ENCODE results near the gene DHRS7B. TPM values are rescaled to one million over a fixed set of nuclear protein-coding genes. Genes with fewer than 3 reads are reported as not detected.

The DHRS7B gene
- total RNA-seq (2016; rRNA removed; fragmentation: Illumina TruSeq; extraction: Trizol) (24.3 and 35.8 TPM in 2 replicates), polyA plus RNA-seq (2011; rRNA removed) (20.0 TPM in 2 replicates), polyA minus RNA-seq (2011; rRNA and poly(A)+ RNA removed; ENCODE audit: low replicate concordance) (57.3 and 60.6 TPM in 2 replicates), Bru-seq, nascent RNA (percentile 57 among the genes with signal in this experiment), BruChase-seq, experiment 1, labeled RNA remaining after a 6-hour chase (percentile 45 among the genes with signal in this experiment), BruChase-seq, experiment 2, labeled RNA remaining after a 2-hour chase (percentile 55 among the genes with signal in this experiment)
- total RNA-seq (2016; cell fraction: cytosol; rRNA removed; fragmentation: Illumina TruSeq; extraction: Trizol; ENCODE audit: low read depth): 7.6 and 9.8 TPM in 2 replicates
- total RNA-seq (2016; cell fraction: insoluble cytoplasmic fraction; rRNA removed; fragmentation: Illumina TruSeq; extraction: Trizol): 24.4 and 36.0 TPM in 2 replicates
- total RNA-seq (2016; cell fraction: membrane; rRNA removed; fragmentation: Illumina TruSeq; extraction: Trizol): 13.4 and 15.9 TPM in 2 replicates
- 20.1 and 30.9 TPM in 2 replicates for total RNA-seq (2016; cell fraction: nucleus; rRNA removed; fragmentation: Illumina TruSeq; extraction: Trizol)
- polyA plus RNA-seq (2011; cell fraction: cytosol; rRNA removed): 29.5 and 34.2 TPM in 2 replicates
- polyA plus RNA-seq (2011; cell fraction: nucleus; rRNA removed): 11.5 and 13.2 TPM in 2 replicates
- 14.5 and 16.7 TPM in 2 replicates for polyA plus RNA-seq (2012)
- 6.8 and 7.5 TPM in 2 replicates for polyA plus RNA-seq (2016; cell fraction: cytosol; fragmentation: Illumina TruSeq; extraction: Trizol; ENCODE audit: low read depth)
- polyA plus RNA-seq (2016; cell fraction: insoluble cytoplasmic fraction; fragmentation: Illumina TruSeq; extraction: Trizol; ENCODE audit: low read depth): 15.5 and 21.7 TPM in 2 replicates
- 9.3 and 10.7 TPM in 2 replicates for polyA plus RNA-seq (2016; cell fraction: membrane; fragmentation: Illumina TruSeq; extraction: Trizol; ENCODE audit: low read depth)
- 32.6 and 37.8 TPM in 2 replicates for polyA plus RNA-seq (2016; cell fraction: nucleus; fragmentation: Illumina TruSeq; extraction: Trizol; ENCODE audit: insufficient read depth, low read depth)
- polyA minus RNA-seq (2011; cell fraction: cytosol; rRNA and poly(A)+ RNA removed): 9.6 and 11.4 TPM in 2 replicates
- polyA minus RNA-seq (2011; cell fraction: nucleus; rRNA and poly(A)+ RNA removed): 9.2 and 9.7 TPM in 2 replicates
- long read RNA-seq, experiment 1, transcript DHRS7B-202 (7 exons, 2,175 nt): major isoform, 34 of 65 reads
- long read RNA-seq, experiment 1, transcript DHRS7B-201 (6 exons, 1,567 nt): minor isoform, 20 of 65 reads
- long read RNA-seq, experiment 1, partial matches to known transcripts: 4 of 65 reads
- long read RNA-seq, experiment 1, other reads (novel, unspliced or antisense): 5 of 65 reads
- long read RNA-seq, experiment 2, transcript DHRS7B-202 (7 exons, 2,175 nt): minor isoform, 12 of 61 reads
- long read RNA-seq, experiment 2, transcript DHRS7B-201 (6 exons, 1,567 nt): major isoform, 37 of 61 reads
- long read RNA-seq, experiment 2, partial matches to known transcripts: 4 of 61 reads
- long read RNA-seq, experiment 2, other reads (novel, unspliced or antisense): 8 of 61 reads

- ChIA-PET CTCF (ENCODE audit: low intra/inter-chr PET ratio, low total read pairs) (no interaction called here), POLR2A (interaction anchor here (1.2 to 1.6 kb wide), 2 partner anchors 83 to 86 kb away, joined by 7 to 8 read pairs; partner anchors contain the start of gene USP22)
- peaks cover 18% of the 10 kb centered on the region for H3K4me1 ChIP-seq (ENCODE audit: insufficient read depth, low read length)
- no peaks in the 10 kb centered on the region for H3K27me3 ChIP-seq (ENCODE audit: control insufficient read depth in 1 of 2, insufficient read depth in 2 of 2, low read length in 2 of 2)
- intact Hi-C loops (cut with micrococcal nuclease; ENCODE audit: unreplicated experiment) (loop anchor here (2.0 to 5.0 kb wide), 3 partner anchors 84 to 155 kb away; partner anchors contain the start of genes MAP2K3 and USP22), in situ Hi-C loops (cut with HindIII; ENCODE audit: extremely low pct_ligation_motif_present, low pct_unique_long_range_greater_than_20kb) (loop anchor here (10.0 kb wide), 2 partner anchors 158 to 388 kb away; partner anchors contain the start of gene MAP2K3)
- no peaks in the 10 kb centered on the region for H3K36me3 ChIP-seq (replicated peaks in 1 of 2; ENCODE audit: control insufficient read depth in 1 of 2, insufficient read depth in 2 of 2, low read length in 2 of 2)
- under 1% methylated on average over 27 of the region's 66 CpGs for WGBS (ENCODE audit: low lambda C conversion rate)
- H2AFZ ChIP-seq (ENCODE audit: low read length): peak within 1 kb of the TSS; percentile 67
- peak; percentile 93 for ATAC-seq
- peak; percentile 89 for FAIRE-seq
- peaks cover 15% of the 10 kb centered on the region for H3K79me2 ChIP-seq (ENCODE audit: insufficient read depth, low read length)
- H3K4me2 ChIP-seq (ENCODE audit: low read depth, low read length): peak within 1 kb of the TSS; percentile 86
- H4K20me1 ChIP-seq (ENCODE audit: insufficient read depth, low read length): no peaks in the 10 kb centered on the region
- BruUV-seq (replicated peaks): TSS peak; percentile 91
- H3K9me3 ChIP-seq (ENCODE audit: low read length): no peaks in the 10 kb centered on the region
- peak; percentile 95 for DNase-seq (ENCODE audit: low spot score)
- H3K9ac ChIP-seq (ENCODE audit: insufficient read depth, low read depth, low read length): peak within 1 kb of the TSS; percentile 78
- H3K4me3 ChIP-seq (replicated peaks in 1 of 3; ENCODE audit: insufficient read depth in 1 of 3, low read depth in 2 of 3, low read length in 3 of 3): peak within 1 kb of the TSS; percentile 69 to 92 (median 71)
- peak within 1 kb of the TSS; percentile 85 for H3K27ac ChIP-seq (ENCODE audit: extremely low read length, insufficient read depth, low read length)
- TF ChIP-seq ZNF264 (CRISPR knock-in tag; IDR thresholded peaks at IDR 0.05) (0 out of 2 replicates have a peak, but pooled peaks have one; percentile 25), MIXL1 (CRISPR knock-in tag; IDR thresholded peaks at IDR 0.05) (peak; percentile 71; the same call in 1 of the 2 replicates), TAF15 (IDR thresholded peaks at IDR 0.05; ENCODE audit: low read depth, low read length, poor library complexity, severe bottlenecking) (no peak), ZNF121 (CRISPR knock-in tag; IDR thresholded peaks at IDR 0.05) (peak; percentile 8; the same call in 1 of the 2 replicates), ZNF276 (CRISPR knock-in tag; IDR thresholded peaks at IDR 0.05; ENCODE audit: low read depth) (0 out of 2 replicates have a peak, but pooled peaks have one; percentile 42), ZBTB2 (CRISPR knock-in tag; IDR thresholded peaks at IDR 0.05; ENCODE audit: low read depth) (no peak), POGZ (CRISPR knock-in tag; IDR thresholded peaks at IDR 0.05) (peak; percentile 88), ATF1 (CRISPR knock-in tag; IDR thresholded peaks at IDR 0.05) (peak; percentile 94), KAT7 (CRISPR knock-in tag; IDR thresholded peaks at IDR 0.05; ENCODE audit: borderline replicate concordance) (no peak), POGK (CRISPR knock-in tag; conservative IDR thresholded peaks at IDR 0.05) (peak; percentile 50; the same call in 1 of the 2 replicates), DMAP1 (CRISPR knock-in tag; IDR thresholded peaks at IDR 0.05) (peak; percentile 79)
Observed at GRCh38 chr17:21126645-21127508, at the start of gene DHRS7B. TSS of gene DHRS7B (plus strand) at chr17:21126964. CDS start at chr17:21126972, 8 bp downstream.
